ENCODE measurements around the gene GNG4. TPM values are rescaled to one million over a fixed set of nuclear protein-coding genes. Genes with fewer than 3 reads are reported as not detected.
"Not testable (repeated sequence)": the region's sequence is repeated elsewhere in the genome, so short reads cannot be mapped to it uniquely, and the experiment has no call there.

The GNG4 gene
- total and polyA plus RNA-seq, 10 of the 15 experiments (the other 5 are each of a cell fraction or from before 2014, with no cell fraction given): 0.03 to 0.15 (median 0.15) TPM; not detected in 7

GRCh38 chr1:235595079-235595478 lies 54.5 kb downstream of the GNG4 start:
- DNase-seq (ENCODE audit: low read depth, low spot score) (no peak), FAIRE-seq (no peak), ATAC-seq (peak; percentile 47; the same call in 2 of the 3 replicates)
- ChIA-PET SMC1A (ENCODE audit: uncharacterized antibody, unreplicated experiment) (interaction anchor here (0.6 to 0.8 kb wide), 2 partner anchors 10 to 221 kb away, joined by 3 read pairs; no protein-coding TSS in a partner anchor), CTCF (interaction anchor here (0.5 to 0.9 kb wide), 2 partner anchors 12 to 188 kb away, joined by 3 read pairs; no protein-coding TSS in a partner anchor), RAD21 (ENCODE audit: unreplicated experiment) (no interaction called here), POLR2A (no interaction called here)
- TF ChIP-seq EED (IDR thresholded peaks at IDR 0.05; ENCODE audit: low read depth) (no peak), FOXK2 (IDR thresholded peaks at IDR 0.05) (no peak), HDAC2 (IDR thresholded peaks at IDR 0.05) (no peak), KDM1A (IDR thresholded peaks at IDR 0.05; ENCODE audit: borderline replicate concordance) (no peak), SUZ12 (IDR thresholded peaks at IDR 0.05; ENCODE audit: unreplicated experiment) (no peak), SMC3 (IDR thresholded peaks at IDR 0.05; ENCODE audit: borderline replicate concordance, low read length) (no peak), SRF (IDR thresholded peaks at IDR 0.05; ENCODE audit: low read depth in 2 of 2, low read length in 2 of 2) (no peak), ETV6 (conservative IDR thresholded peaks at IDR 0.05 in 1 of 2, IDR thresholded peaks at IDR 0.05 in 1 of 2; ENCODE audit: borderline replicate concordance in 1 of 2, low read depth in 1 of 2) (no peak), PKNOX1 (IDR thresholded peaks at IDR 0.05) (no peak), TCF12 (IDR thresholded peaks at IDR 0.05; ENCODE audit: low read depth, low read length) (no peak), HCFC1 (IDR thresholded peaks at IDR 0.05; ENCODE audit: low read length) (no peak)
- H3K4me3 ChIP-seq: no peak overlapping the region
- in situ Hi-C loops (cut with MboI): no loop called here
- whole genome bisulfite sequencing (ENCODE audit: insufficient coverage, insufficient replicate concordance, low lambda C conversion rate, missing lambda C conversion rate): 38% methylated on average over 8 of the region's 8 CpGs
- intact Hi-C loops (cut with micrococcal nuclease; ENCODE audit: unreplicated experiment): no loop called here
- no peak overlapping the region for H3K9ac ChIP-seq (ENCODE audit: control insufficient read depth, insufficient read depth, low read length)
- H3K27me3 ChIP-seq (replicated peaks in 1 of 2; ENCODE audit: control insufficient read depth in 2 of 2, insufficient read depth in 2 of 2, low read length in 1 of 2): no peaks in the 10 kb centered on the region; a peak in 1 of 4 replicates
- no peak overlapping the region for H3K4me2 ChIP-seq (ENCODE audit: control insufficient read depth, insufficient read depth)
- no peaks in the 10 kb centered on the region for H3K79me2 ChIP-seq (ENCODE audit: control insufficient read depth, insufficient read depth, low read length)
- H3K27ac ChIP-seq (ENCODE audit: control insufficient read depth, insufficient read depth): no peak overlapping the region
- H4K20me1 ChIP-seq (ENCODE audit: control insufficient read depth, insufficient read depth): no peaks in the 10 kb centered on the region
- no peaks in the 10 kb centered on the region for H3K36me3 ChIP-seq (ENCODE audit: control insufficient read depth in 2 of 2, insufficient read depth in 2 of 2, low read length in 1 of 2)
- BruUV-seq (replicated peaks): no TSS peak
- no peak overlapping the region for H2AFZ ChIP-seq (ENCODE audit: control insufficient read depth, low read depth, low read length)
- no peaks in the 10 kb centered on the region; the same call in 2 of the 3 replicates for H3K9me3 ChIP-seq (replicated peaks; ENCODE audit: control insufficient read depth, insufficient read depth, low read length)
- H3K4me1 ChIP-seq (ENCODE audit: control insufficient read depth, insufficient read depth, low read length): no peaks in the 10 kb centered on the region

GRCh38 chr1:235594281-235594895 lies 55.2 kb downstream of the GNG4 start:
- H3K9me3 ChIP-seq (replicated peaks; ENCODE audit: control insufficient read depth, insufficient read depth, low read length); H3K79me2 ChIP-seq (ENCODE audit: control insufficient read depth, insufficient read depth, low read length); H3K36me3 ChIP-seq (ENCODE audit: control insufficient read depth in 2 of 2, insufficient read depth in 2 of 2, low read length in 1 of 2); H3K4me1 ChIP-seq (ENCODE audit: control insufficient read depth, insufficient read depth, low read length); POLR2A ChIA-PET; intact Hi-C loops (cut with micrococcal nuclease; ENCODE audit: unreplicated experiment); H3K27me3 ChIP-seq (replicated peaks in 1 of 2; ENCODE audit: control insufficient read depth in 2 of 2, insufficient read depth in 2 of 2, low read length in 1 of 2); BruUV-seq (replicated peaks); RAD21 ChIA-PET (ENCODE audit: unreplicated experiment); H4K20me1 ChIP-seq (ENCODE audit: control insufficient read depth, insufficient read depth); H3K27ac ChIP-seq (ENCODE audit: control insufficient read depth, insufficient read depth); H2AFZ ChIP-seq (ENCODE audit: control insufficient read depth, low read depth, low read length); H3K9ac ChIP-seq (ENCODE audit: control insufficient read depth, insufficient read depth, low read length); CTCF ChIA-PET; SMC1A ChIA-PET (ENCODE audit: uncharacterized antibody, unreplicated experiment); DNase-seq (ENCODE audit: low read depth, low spot score); H3K4me3 ChIP-seq; in situ Hi-C loops (cut with MboI); H3K4me2 ChIP-seq (ENCODE audit: control insufficient read depth, insufficient read depth); FAIRE-seq; ATAC-seq: not testable (repeated sequence)
- 74% methylated on average over 20 of the region's 20 CpGs for WGBS (ENCODE audit: insufficient coverage, insufficient replicate concordance, low lambda C conversion rate, missing lambda C conversion rate)
